ENCODE measurements around the gene KATNBL1.
"Not testable (repeated sequence)": the region's sequence is repeated elsewhere in the genome, so short reads cannot be mapped to it uniquely, and the experiment has no call there.

The KATNBL1 gene

DNA sequence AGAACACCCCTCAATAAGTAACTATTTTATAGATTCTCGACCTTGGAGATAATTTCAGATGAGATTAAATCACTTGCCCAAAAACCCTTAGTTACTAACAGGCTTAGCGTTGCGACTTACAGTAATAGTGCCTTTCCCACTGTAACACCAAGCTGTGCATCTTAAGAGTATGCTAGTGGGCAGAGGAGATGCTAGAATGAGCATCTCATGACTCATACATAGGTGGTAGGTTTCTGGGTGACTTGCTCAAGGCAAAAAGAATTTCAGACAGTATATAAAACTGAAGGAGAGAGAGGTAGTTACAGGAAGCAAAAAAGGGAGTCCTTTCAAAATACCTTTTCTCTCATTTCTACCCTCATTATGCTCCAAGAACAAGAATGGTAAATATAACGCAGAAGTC, 3.9 kb downstream of the KATNBL1 start:
- in situ Hi-C loops (cut with MboI; ENCODE audit: low sequenced_read_pairs): no loop called here

GRCh38 chr15:34203936-34204335, 6.0 kb downstream of the KATNBL1 start:
- in situ Hi-C loops (cut with MboI; ENCODE audit: low sequenced_read_pairs): no loop called here

GRCh38 chr15:34203305-34203704, 6.6 kb downstream of the KATNBL1 start:
- in situ Hi-C loops (cut with MboI; ENCODE audit: low sequenced_read_pairs): no loop called here

DNA sequence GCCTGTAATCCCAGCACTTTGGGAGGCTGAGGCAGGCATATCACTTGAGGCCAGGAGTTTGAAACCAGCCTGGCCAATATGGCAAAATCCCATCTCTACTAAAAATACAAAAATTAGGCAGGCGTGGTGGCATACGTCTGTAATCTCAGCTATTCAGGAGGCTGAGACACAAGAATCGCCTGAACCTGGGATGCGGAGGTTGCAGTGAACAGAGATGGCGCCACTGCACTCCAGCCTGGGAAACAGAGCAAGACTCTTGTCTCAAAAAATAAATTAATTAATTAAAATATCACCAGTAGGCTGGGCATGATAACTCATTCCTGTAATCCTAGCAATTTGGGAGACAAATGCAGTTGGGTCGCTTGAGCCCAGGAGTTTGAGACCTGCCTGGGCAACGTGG, 16.6 kb downstream of the KATNBL1 start:
- in situ Hi-C loops (cut with MboI; ENCODE audit: low sequenced_read_pairs): not testable (repeated sequence)

DNA sequence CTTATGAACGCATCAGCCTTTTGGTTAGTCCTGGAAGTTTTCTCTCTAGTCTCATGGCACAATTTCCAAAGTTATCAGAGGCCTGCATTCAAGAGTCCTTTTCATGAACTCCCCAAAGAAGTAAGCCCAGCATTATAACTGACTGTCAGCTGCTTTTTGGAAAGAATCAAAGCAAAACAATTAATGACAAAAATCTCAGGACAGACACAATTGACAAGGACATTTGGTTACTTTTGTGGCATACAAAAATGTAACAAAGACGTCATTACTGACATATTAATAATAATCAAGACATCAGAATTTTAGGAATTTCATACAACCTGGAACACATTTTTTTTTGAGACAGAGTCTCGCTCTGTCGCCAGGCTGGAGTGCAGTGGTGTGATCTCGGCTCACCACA, 21.2 kb downstream of the KATNBL1 start:
- in situ Hi-C loops (cut with MboI; ENCODE audit: low sequenced_read_pairs): no loop called here

DNA sequence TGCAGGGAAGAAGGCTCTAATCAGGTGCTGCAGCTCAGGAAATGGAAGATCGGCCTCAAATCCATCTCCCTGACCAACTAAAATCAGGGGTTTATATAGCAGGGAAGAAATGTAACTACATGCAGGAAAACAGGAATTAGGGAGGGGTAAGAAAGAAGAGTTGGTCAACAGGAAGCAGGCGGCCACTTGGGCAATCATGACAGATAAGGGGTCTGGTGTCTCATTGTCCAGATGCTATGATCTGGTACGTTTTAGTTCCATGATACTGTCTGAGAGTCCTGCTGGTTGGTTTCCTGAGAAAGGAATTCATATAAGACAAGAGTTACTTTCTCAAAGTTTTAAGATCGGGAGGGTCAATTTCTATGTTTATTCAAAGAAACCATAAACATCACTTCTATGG, 24.2 kb downstream of the KATNBL1 start:
- in situ Hi-C loops (cut with MboI; ENCODE audit: low sequenced_read_pairs): no loop called here

GRCh38 chr15:34182942-34183341, 27.0 kb downstream of the KATNBL1 start:
- in situ Hi-C loops (cut with MboI; ENCODE audit: low sequenced_read_pairs): no loop called here

DNA sequence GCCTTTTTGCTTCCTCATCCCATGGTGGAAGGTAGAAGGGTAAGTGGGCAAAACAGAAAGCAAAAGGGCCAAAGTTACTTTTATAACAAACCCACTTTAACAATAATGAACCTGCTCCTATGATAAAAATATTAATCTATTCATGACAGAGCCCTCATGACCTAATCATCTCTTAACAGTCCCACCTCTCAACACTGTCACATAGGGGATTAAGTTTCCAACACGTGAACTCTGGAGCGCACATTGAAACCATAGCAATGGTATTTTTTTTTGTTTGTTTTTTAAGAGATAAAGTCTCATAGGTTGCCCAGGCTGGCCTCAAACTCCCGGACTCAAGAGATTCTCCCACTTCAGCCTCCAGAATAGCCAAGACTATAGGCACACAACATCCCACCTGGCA, 30.7 kb downstream of the KATNBL1 start:
- in situ Hi-C loops (cut with MboI; ENCODE audit: low sequenced_read_pairs): no loop called here

DNA sequence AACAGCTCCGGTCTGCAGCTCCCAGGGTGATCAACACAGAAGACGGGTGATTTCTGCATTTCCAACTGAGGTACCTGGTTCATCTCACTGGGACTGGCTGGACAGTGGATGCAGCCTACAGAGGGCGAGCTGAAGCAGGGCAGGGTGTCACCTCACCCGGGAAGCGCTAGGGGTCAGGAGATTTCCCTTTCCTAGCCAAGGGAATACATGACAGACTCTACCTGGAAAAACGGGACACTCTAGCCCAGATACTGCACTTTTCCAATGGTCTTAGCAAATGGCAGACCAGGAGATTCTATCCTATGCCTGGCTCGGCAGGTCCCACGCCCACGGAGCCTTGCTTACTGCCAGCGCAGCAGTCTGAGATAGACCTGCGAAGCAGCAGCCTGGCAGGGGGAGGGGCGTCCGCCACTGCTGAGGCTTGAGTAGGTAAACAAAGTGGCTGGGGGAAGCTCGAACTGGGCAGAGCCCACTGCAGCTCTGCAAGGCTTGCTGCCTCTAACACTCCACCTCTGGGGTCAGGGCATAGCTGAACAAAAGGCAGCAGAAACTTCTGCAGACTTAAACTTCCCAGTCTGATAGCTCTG, 43.8 kb downstream of the KATNBL1 start:
- in situ Hi-C loops (cut with MboI; ENCODE audit: low sequenced_read_pairs): not testable (repeated sequence)

DNA sequence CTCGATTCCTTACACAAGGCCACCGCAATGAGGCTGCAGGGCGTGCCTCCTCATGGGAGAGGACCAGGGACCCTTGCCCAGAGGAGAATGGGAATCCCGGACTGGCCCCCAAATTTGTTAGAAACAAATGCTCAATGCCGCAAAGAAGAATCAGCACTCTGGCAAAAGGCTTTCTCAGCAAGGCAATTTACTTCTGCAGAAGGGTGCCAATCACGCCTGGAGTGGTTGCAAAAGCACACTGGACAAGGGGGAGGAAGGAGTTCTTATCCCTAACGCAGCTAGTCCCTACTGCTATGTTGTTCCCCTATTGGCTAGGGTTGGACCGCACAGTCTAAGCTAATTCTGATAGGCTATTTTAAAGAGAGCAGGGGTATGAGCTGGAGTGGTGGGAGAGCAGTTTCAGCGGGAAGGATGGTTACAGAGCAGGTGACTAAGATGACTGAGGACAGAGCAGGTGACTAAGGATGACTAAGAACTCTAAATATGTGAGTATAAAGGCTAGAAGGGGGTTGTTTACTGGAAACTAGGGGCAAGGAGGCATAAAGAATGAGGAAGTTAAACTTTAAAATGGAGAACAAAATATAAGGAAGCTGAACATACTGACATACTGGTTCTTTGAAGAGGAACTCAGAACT, 48.5 kb downstream of the KATNBL1 start:
- in situ Hi-C loops (cut with MboI; ENCODE audit: low sequenced_read_pairs): no loop called here

GRCh38 chr15:34160735-34161134, 49.2 kb downstream of the KATNBL1 start:
- in situ Hi-C loops (cut with MboI; ENCODE audit: low sequenced_read_pairs): no loop called here

DNA sequence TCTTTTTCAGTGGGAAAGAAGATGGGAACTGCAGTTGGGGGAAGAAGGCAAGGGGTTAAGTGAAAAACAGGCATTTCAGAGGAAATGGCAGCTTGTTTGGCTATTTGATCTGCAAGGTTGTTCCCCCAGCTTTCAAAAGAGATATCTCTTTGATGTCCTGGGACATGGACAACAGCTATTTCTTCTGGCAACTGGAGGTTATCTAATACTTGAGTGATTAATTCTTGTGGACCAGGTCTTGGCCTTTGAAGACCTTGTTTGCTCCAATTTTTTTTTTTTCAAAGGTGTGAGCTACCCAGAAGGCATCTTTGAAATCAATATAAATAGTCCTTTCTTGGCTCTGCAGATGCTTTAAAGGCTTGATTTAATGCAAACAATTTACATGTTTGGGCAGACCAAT, 51.5 kb downstream of the KATNBL1 start:
- in situ Hi-C loops (cut with MboI; ENCODE audit: low sequenced_read_pairs): no loop called here

DNA sequence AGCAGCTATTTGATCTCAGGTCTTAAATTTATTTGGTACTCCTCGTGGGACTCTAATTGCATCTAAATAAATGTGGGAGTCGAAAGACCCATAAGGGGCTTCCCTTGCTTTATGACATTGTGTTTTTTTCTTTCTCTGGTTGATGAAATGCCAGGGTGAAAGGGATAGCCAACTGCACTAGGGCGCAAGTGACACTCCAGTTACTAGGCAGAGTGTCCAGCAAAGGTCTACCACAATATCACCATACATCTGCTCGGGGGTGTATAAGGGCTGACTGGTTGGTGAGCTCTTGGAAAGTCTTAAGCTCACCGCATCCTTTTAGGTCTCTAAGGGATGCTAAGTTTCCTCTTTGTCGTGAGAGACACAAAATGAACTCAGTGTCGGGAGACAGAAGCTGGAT, 54.0 kb downstream of the KATNBL1 start:
- in situ Hi-C loops (cut with MboI; ENCODE audit: low sequenced_read_pairs): no loop called here

GRCh38 chr15:34154725-34155204, 55.1 kb downstream of the KATNBL1 start:
- in situ Hi-C loops (cut with MboI; ENCODE audit: low sequenced_read_pairs): no loop called here

GRCh38 chr15:34147371-34148140, 62.3 kb downstream of the KATNBL1 start:
- in situ Hi-C loops (cut with MboI; ENCODE audit: low sequenced_read_pairs): no loop called here

DNA sequence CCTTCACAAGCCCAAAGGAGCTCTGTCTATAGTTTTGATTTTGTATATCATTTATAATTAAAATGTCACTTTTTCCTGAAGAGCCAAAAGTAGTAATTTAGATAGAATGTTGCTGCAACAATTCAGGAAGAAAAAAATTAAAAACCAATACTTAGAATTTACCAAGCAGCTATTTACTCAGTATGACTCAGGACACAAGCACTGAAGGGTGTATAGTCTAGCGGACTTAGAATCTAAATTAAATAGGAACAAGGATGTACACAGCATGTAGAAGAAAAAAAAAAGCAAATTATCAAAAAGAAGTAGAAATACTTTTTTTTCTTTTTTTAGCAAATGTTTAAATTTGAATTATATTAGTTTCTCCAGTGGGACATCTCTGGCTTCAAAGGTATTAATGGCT, 76.4 kb downstream of the KATNBL1 start:
- in situ Hi-C loops (cut with MboI; ENCODE audit: low sequenced_read_pairs): no loop called here

DNA sequence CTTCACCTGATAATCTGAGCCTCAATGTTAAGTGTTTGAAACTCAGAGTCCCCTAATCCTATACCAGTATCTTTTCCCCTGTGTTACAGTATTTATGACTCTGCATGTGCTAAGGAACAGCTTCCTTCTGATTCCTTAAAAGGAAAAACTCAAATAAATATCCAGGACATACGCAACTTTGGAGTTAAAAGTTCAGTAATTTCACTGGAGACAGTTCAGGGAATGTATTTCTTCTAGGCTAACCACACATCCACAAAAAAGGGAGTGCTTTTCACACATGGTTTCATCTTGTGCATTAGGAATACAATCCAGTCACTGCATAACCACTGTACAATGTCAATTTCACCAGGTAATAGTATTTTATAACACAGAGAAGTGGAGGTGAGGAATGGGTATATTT, 77.0 kb downstream of the KATNBL1 start:
- in situ Hi-C loops (cut with MboI; ENCODE audit: low sequenced_read_pairs): no loop called here

GRCh38 chr15:34128898-34129297, 81.0 kb downstream of the KATNBL1 start:
- in situ Hi-C loops (cut with MboI; ENCODE audit: low sequenced_read_pairs): no loop called here

- in situ Hi-C loops (cut with MboI; ENCODE audit: low sequenced_read_pairs): no loop called here
Measured at GRCh38 chr15:34126522-34126921, 83.4 kb downstream of the KATNBL1 start.

DNA sequence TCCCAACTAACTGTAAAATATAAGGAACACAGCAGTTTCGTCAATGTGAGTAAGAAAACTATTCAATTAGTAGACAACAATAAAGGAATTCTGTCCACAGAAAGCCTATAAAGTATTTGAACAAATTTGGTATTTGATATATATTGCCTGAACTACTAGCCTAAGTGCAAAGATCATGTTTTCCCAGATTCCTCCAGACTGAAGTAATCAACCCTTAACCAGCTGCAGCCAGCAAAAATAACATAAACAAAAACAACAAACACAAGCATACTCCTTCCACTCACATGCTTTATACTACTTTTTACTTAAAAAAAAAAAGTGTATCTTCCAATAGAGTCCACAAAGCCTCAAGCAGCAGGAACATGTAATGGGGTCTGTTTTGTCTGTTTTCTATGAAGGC, 84.0 kb downstream of the KATNBL1 start:
- in situ Hi-C loops (cut with MboI; ENCODE audit: low sequenced_read_pairs): no loop called here

GRCh38 chr15:34124651-34125050, 85.2 kb downstream of the KATNBL1 start:
- in situ Hi-C loops (cut with MboI; ENCODE audit: low sequenced_read_pairs): loop anchor here (25.0 kb wide), 1 partner anchor 238 kb away; the partner anchor contains the start of gene LPCAT4

GRCh38 chr15:34122771-34123183, 87.1 kb downstream of the KATNBL1 start:
- in situ Hi-C loops (cut with MboI; ENCODE audit: low sequenced_read_pairs): loop anchor here (25.0 kb wide), 1 partner anchor 240 kb away; the partner anchor contains the start of gene LPCAT4

All from HL-60/S4 (cell line).